GM23338 (cell line): ENCODE data around the gene RIMS4.

Experiments used
- CREB1 ChIP-seq: fragments of 250-450 bp; sonication (Bioruptor Pico); IDR thresholded peaks from 2 replicates; pipeline ENCODE4 v1.5.0; 2020; ENCODE audit warnings: low read depth, mild to moderate bottlenecking, moderate library complexity
- CTCF ChIP-seq, 2 experiments: fragments of 200-600 bp in 1 of 2; sonication (generic) in 1 of 2; conservative IDR thresholded peaks; 2 replicates each; pipeline versions ENCODE4 v1.5.1 to v1.6.1; 2016 to 2017; ENCODE audit warnings: antibody characterized with exemption in 2 of 2, low read depth in 2 of 2, mild to moderate bottlenecking in 2 of 2, moderate library complexity in 1 of 2
- ETS1 ChIP-seq: IDR thresholded peaks from 2 replicates; pipeline ENCODE4 v1.6.1; 2016; ENCODE audit warnings: antibody characterized with exemption
- EZH2 ChIP-seq: fragments of 200-600 bp; sonication (generic); IDR thresholded peaks from one replicate; pipeline ENCODE4 v1.8.0; 2017; ENCODE audit warnings: antibody characterized with exemption, mild to moderate bottlenecking, low read depth; ENCODE audit not compliant: unreplicated experiment
- JUNB ChIP-seq: IDR thresholded peaks from one replicate; pipeline ENCODE4 v1.6.1; 2016; ENCODE audit warnings: antibody characterized with exemption; ENCODE audit not compliant: unreplicated experiment
- REST ChIP-seq: IDR thresholded peaks from one replicate; pipeline ENCODE4 v1.6.1; 2018; ENCODE audit warnings: antibody characterized with exemption; ENCODE audit not compliant: unreplicated experiment

GRCh38 chr20:44771172-44771535 lies 39.2 kb downstream of the RIMS4 start:
- TF ChIP-seq ETS1 (no peak), CTCF (conservative IDR thresholded peaks at IDR 0.05; ENCODE audit: low read depth in 2 of 2) (no peak), CREB1 (CRISPR knock-in tag) (no peak), JUNB (no peak), EZH2 (no peak), REST (no peak)
